Lung (tissue), 12 donors: ENCODE results near the gene RNU5B-1. TPM values are rescaled to one million over a fixed set of nuclear protein-coding genes. Genes with fewer than 3 reads are reported as not detected.

ENCODE experiments used
- ATAC-seq: fragments of 200-7000 bp; cut with Tn5 transposase; one replicate; pipeline ENCODE4 v1.9.1; 2020; ENCODE audit warnings: moderate number of reproducible peaks; ENCODE audit not compliant: insufficient read depth, low FRiP score
- DNase-seq, 3 donors: peaks; one replicate each; pipeline ENCODE4 v3.0.0-alpha.2; 2013 to 2017
- H3K27ac ChIP-seq, 2 donors: one replicate each; pipeline ENCODE4 v1.5.1; 2013; ENCODE audit warnings: mild to moderate bottlenecking in 2 of 2, moderate library complexity in 2 of 2, control low read depth in 1 of 2, inconsistent platforms in 1 of 2, low read depth in 1 of 2, low read length in 1 of 2
- H3K27me3 ChIP-seq, 3 donors: one replicate each; pipeline ENCODE4 v1.5.1; 2013; ENCODE audit warnings: low read length in 2 of 3; ENCODE audit not compliant: control insufficient read depth in 3 of 3, insufficient read depth in 3 of 3
- H3K36me3 ChIP-seq, 4 donors: one replicate each; pipeline ENCODE4 v1.5.1; 2013; ENCODE audit warnings: low read length in 4 of 4, mild to moderate bottlenecking in 1 of 4, moderate library complexity in 1 of 4; ENCODE audit not compliant: control insufficient read depth in 4 of 4, insufficient read depth in 4 of 4
- H3K4me1 ChIP-seq, 5 donors: one replicate each; pipeline ENCODE4 v1.5.1; 2013; ENCODE audit warnings: low read length in 5 of 5, mild to moderate bottlenecking in 2 of 5, moderate library complexity in 1 of 5; ENCODE audit not compliant: control insufficient read depth in 5 of 5, insufficient read depth in 5 of 5
- H3K4me3 ChIP-seq: one replicate; pipeline ENCODE4 v1.5.1; 2013; ENCODE audit warnings: mild to moderate bottlenecking, control low read depth, moderate library complexity
- H3K9ac ChIP-seq, 2 donors: one replicate each; pipeline ENCODE4 v1.5.1; 2013; ENCODE audit warnings: low read length in 2 of 2, control low read depth in 1 of 2; ENCODE audit not compliant: insufficient read depth in 1 of 2
- H3K9me3 ChIP-seq, 4 donors: one replicate each; pipeline ENCODE4 v1.5.1; 2013; ENCODE audit warnings: low read length in 3 of 4, mild to moderate bottlenecking in 1 of 4, moderate library complexity in 1 of 4; ENCODE audit not compliant: control insufficient read depth in 4 of 4, insufficient read depth in 3 of 4
- CTCF ChIP-seq: IDR thresholded peaks from 2 replicates; pipeline ENCODE4 v1.5.1; 2012; ENCODE audit warnings: mild to moderate bottlenecking; ENCODE audit errors: control extremely low read depth, extremely low read depth
- WGBS, 2 donors: extraction: QIAGEN DNeasy Blood & Tissue Kit; methylation state at CpG; one replicate each; pipeline ENCODE4 v1.1.7; 2013; 5-methylcytosine and 5-hydroxymethylcytosine counted together
- polyA plus RNA-seq, 2 donors: library from polyadenylated mRNA; stranded (reverse); fragments of 200-250 nt; gene quantifications; one replicate each; pipeline ENCODE4 v1.2.1, GENCODE V29; 2013
- total RNA-seq, 2 donors: library from RNA; depleted of rRNA in 1 of 2; stranded (reverse); fragments of >200 nt in 1 of 2; gene quantifications; one replicate each; pipeline ENCODE4 v1.2.1, GENCODE V29; 2014 to 2021
- donor health status: control.
- donor health status: control.
- donor health status: Bipolar disorder and iron deficiency.
- donor health status: healthy.
- donor health status: DM: yes; HTN: yes; CAD: no.

RNU5B-1 gene
- total and polyA plus RNA-seq, 4 donors, result 10.9 TPM; not detected in 3

DNA sequence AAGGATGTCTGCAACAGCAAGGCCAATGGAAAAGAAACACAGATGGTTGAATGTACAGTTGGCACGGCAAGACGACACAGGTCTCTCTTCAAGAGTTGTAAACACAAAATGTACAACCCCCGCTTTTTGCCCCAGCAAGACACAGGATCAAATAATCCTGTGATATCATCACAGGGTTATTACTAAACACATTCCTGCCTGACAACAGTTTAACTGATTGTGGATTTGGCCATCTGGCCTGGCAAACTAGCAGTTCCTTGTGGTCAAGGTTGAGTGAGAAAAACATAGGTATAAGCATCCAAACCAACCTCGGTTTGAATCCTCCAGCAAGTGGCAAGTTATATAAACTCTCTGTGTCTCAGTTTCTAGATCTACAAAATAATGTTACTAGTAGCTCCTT is 41.2 kb upstream of the RNU5B-1 start:
- no peak overlapping the region for H3K4me3 ChIP-seq
- WGBS, 2 donors, result 94 to 97% methylated on average over 4 of the region's 4 CpGs
- no peaks in the 10 kb centered on the region for H3K27me3 ChIP-seq
- TF ChIP-seq CTCF, result no peak
- no peak overlapping the region for H3K9ac ChIP-seq
- no peaks in the 10 kb centered on the region for H3K9me3 ChIP-seq
- peaks cover 0 to 27% (median 21%) of the 10 kb centered on the region in 5 donors for H3K4me1 ChIP-seq
- no peak overlapping the region for H3K27ac ChIP-seq
- no peak for DNase-seq
- no peak for ATAC-seq
- H3K36me3 ChIP-seq, result peaks cover 15 to 27% (median 25%) of the 10 kb centered on the region in 4 donors

GRCh38 chr15:65264863-65265430 is 39.5 kb upstream of the RNU5B-1 start:
- H3K36me3 ChIP-seq, result peaks cover 15 to 28% (median 21%) of the 10 kb centered on the region in 4 donors
- H3K4me1 ChIP-seq, result peaks cover 0 to 11% (median 7%) of the 10 kb centered on the region in 5 donors
- H3K27me3 ChIP-seq, result no peaks in the 10 kb centered on the region
- ATAC-seq (no peak), DNase-seq (no peak)
- H3K9ac ChIP-seq, result no peak overlapping the region
- no peak for TF ChIP-seq CTCF
- H3K27ac ChIP-seq, result no peak overlapping the region
- H3K9me3 ChIP-seq, result no peaks in the 10 kb centered on the region
- H3K4me3 ChIP-seq, result no peak overlapping the region
- WGBS, 2 donors, result 56 to 87% methylated on average over 2 of the region's 2 CpGs

DNA sequence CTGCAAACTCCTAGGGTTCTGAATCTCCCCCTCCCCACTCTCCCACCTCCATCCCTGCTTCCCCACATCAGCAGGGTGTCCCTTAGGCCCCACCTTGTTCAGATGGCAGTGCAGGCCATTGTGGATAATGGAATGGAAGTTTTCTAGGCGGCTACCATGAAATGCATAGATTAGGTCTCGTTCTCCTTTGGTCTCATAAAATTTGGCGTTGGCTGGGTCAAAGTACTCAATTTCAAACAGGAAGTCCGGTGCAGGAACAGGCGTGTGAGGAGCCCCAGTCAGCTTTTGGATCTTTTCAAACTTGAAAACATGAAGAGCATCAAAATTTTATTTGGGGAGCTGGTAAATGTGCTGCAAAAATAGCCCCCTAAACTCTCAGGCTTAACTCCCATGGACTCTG is 38.0 kb upstream of the RNU5B-1 start:
- Histone ChIP-seq H3K27ac (no peak overlapping the region), H3K36me3 (peaks cover 3 to 27% (median 13%) of the 10 kb centered on the region in 4 donors), H3K9me3 (no peaks in the 10 kb centered on the region), H3K27me3 (no peaks in the 10 kb centered on the region), H3K4me1 (peaks cover 0 to 4% (median 0%) of the 10 kb centered on the region in 5 donors), H3K4me3 (no peak overlapping the region), H3K9ac (no peak overlapping the region)
- DNase-seq (no peak), ATAC-seq (no peak)
- TF ChIP-seq CTCF, result no peak
- WGBS, 2 donors, result 90 to 94% methylated on average over 5 of the region's 5 CpGs

- Histone ChIP-seq H3K4me1 (peaks cover 0 to 8% (median 0%) of the 10 kb centered on the region in 5 donors), H3K4me3 (no peak overlapping the region), H3K36me3 (peaks cover 3 to 18% (median 6%) of the 10 kb centered on the region in 4 donors), H3K9me3 (no peaks in the 10 kb centered on the region), H3K27me3 (no peaks in the 10 kb centered on the region), H3K27ac (no peak overlapping the region), H3K9ac (no peak overlapping the region)
- no peak for ATAC-seq
- DNase-seq, result no peak
- no peak for TF ChIP-seq CTCF
- WGBS, 2 donors, result 97 to 100% methylated on average over 4 of the region's 4 CpGs
These were observed 36.1 kb upstream of the RNU5B-1 start for GRCh38 chr15:65268411-65268810.
